CD4-positive, alpha-beta T cell (primary cell): ENCODE data around the gene C1QTNF7. TPM values are rescaled to one million over a fixed set of nuclear protein-coding genes. Genes with fewer than 3 reads are reported as not detected.

ENCODE experiments used
- ATAC-seq: fragments of 200-7000 bp; cut with Tn5 transposase; one replicate; pipeline ENCODE4 v1.10.0; 2022; ENCODE audit warnings: mild to moderate bottlenecking; ENCODE audit not compliant: poor library complexity
- CTCF ChIA-PET: fragments of 350-600 bp; sonication (Branson Sonifier 250); formaldehyde crosslinking; loops from one replicate; lab custom pipeline; 2021; ENCODE audit warnings: antibody characterized with exemption, inconsistent platforms; lab: Charles Lee
- POLR2A ChIA-PET: fragments of 350-600 bp; sonication (Branson Sonifier 250); formaldehyde crosslinking; loops from one replicate; lab custom pipeline; 2021; ENCODE audit warnings: antibody characterized with exemption, inconsistent platforms; lab: Charles Lee
- DNase-seq, 14 experiments: peaks; one replicate each; pipeline ENCODE4 v3.0.0-alpha.2; 2013 to 2020; ENCODE audit warnings: mixed read lengths in 2 of 14
- H3K27ac ChIP-seq, 2 donors: one replicate each; pipeline versions ENCODE4 v1.5.1 to v1.7.0; 2013; ENCODE audit warnings: low read length in 2 of 2, low read depth in 1 of 2, mild to moderate bottlenecking in 1 of 2
- H3K27me3 ChIP-seq, 2 experiments: 1 replicate in 1 of 2; 2 replicates in 1 of 2; pipeline versions ENCODE4 v1.6.1 to v1.7.0; 2013; ENCODE audit warnings: low read length in 2 of 2, control low read depth in 1 of 2, mild to moderate bottlenecking in 1 of 2, moderate library complexity in 1 of 2; ENCODE audit not compliant: insufficient read depth in 2 of 2, control insufficient read depth in 1 of 2
- H3K36me3 ChIP-seq: one replicate; pipeline ENCODE4 v1.6.1; 2013; ENCODE audit warnings: low read length, control low read depth; ENCODE audit not compliant: insufficient read depth
- H3K4me1 ChIP-seq: one replicate; pipeline ENCODE4 v1.6.1; 2013; ENCODE audit warnings: low read length, control low read depth; ENCODE audit not compliant: insufficient read depth
- H3K4me3 ChIP-seq: one replicate; pipeline ENCODE4 v1.5.1; 2013; ENCODE audit warnings: mild to moderate bottlenecking, low read length, moderate library complexity
- H3K9me3 ChIP-seq, 2 experiments: 1 replicate in 1 of 2; 2 replicates in 1 of 2; pipeline versions ENCODE4 v1.6.1 to v1.7.0; 2013; ENCODE audit warnings: low read length in 2 of 2, mild to moderate bottlenecking in 2 of 2, control low read depth in 1 of 2, moderate library complexity in 1 of 2; ENCODE audit not compliant: control insufficient read depth in 1 of 2, insufficient read depth in 1 of 2
- H3K27ac Mint-ChIP-seq: one replicate; pipeline ENCODE4 v1.8.0; 2020; ENCODE audit warnings: mixed read lengths
- H3K27me3 Mint-ChIP-seq: one replicate; pipeline ENCODE4 v1.8.0; 2021; ENCODE audit warnings: mixed read lengths
- H3K36me3 Mint-ChIP-seq: one replicate; pipeline ENCODE4 v1.8.0; 2021; ENCODE audit warnings: low read depth, mixed read lengths
- H3K4me1 Mint-ChIP-seq: one replicate; pipeline ENCODE4 v1.8.0; 2021; ENCODE audit warnings: low read depth, mixed read lengths
- H3K4me3 Mint-ChIP-seq: one replicate; pipeline ENCODE4 v1.8.0; 2020; ENCODE audit warnings: mild to moderate bottlenecking, mixed read lengths
- H3K9me3 Mint-ChIP-seq: one replicate; pipeline ENCODE4 v1.8.0; 2020; ENCODE audit warnings: mixed read lengths
- CTCF ChIP-seq: fragments of 200-600 bp; IDR thresholded peaks from one replicate; pipeline ENCODE4 v1.8.0; 2022; ENCODE audit warnings: antibody characterized with exemption, mild to moderate bottlenecking
- intact Hi-C, 2 experiments: fragments of 100-400 bp; cut with DNase I in 1 of 2; cut with micrococcal nuclease in 1 of 2; formaldehyde crosslinking; loops; one replicate each; pipeline versions ENCODE4 v1.15.1 to v1.9.0; 2023 to 2025; cut with DNase I, micrococcal nuclease
- total RNA-seq, 174 experiments: library from RNA in 2 of 174; stranded (reverse) in 2 of 174; gene quantifications; one replicate each; pipeline ENCODE4 v1.2.3 and lab custom pipeline; 2021 to 2026

C1QTNF7 gene
- total RNA-seq, 2 experiments from 2014 or later = not detected

- CTCF ChIA-PET = interaction anchor here (1.2 kb wide), 1 partner anchor 13 kb away, joined by 3 read pairs; no protein-coding TSS in a partner anchor
- DNase-seq = no peak
Measured at GRCh38 chr4:15444276-15444675, 16.4 kb downstream of the C1QTNF7 start.

GRCh38 chr4:15444879-15445547 is 17.2 kb downstream of the C1QTNF7 start:
- Histone ChIP-seq H3K4me3 (no peak overlapping the region), H3K36me3 (no peaks in the 10 kb centered on the region), H3K4me1 (no peaks in the 10 kb centered on the region), H3K27me3 (no peaks in the 10 kb centered on the region), H3K27ac (no peak overlapping the region), H3K9me3 (no peaks in the 10 kb centered on the region)
- Mint-ChIP-seq H3K4me3 (no peak overlapping the region), H3K9me3 (no peaks in the 10 kb centered on the region), H3K36me3 (no peaks in the 10 kb centered on the region), H3K27me3 (no peaks in the 10 kb centered on the region), H3K27ac (peak overlapping the region; percentile 47), H3K4me1 (peaks cover 12% of the 10 kb centered on the region)
- DNase-seq (no peak), ATAC-seq (no peak)
- POLR2A ChIA-PET = no interaction called here
- intact Hi-C loops = no loop called here
- TF ChIP-seq CTCF = no peak
- CTCF ChIA-PET = interaction anchor here (1.2 kb wide), 1 partner anchor 13 kb away, joined by 3 read pairs; no protein-coding TSS in a partner anchor

More at GRCh38 chr4:15444276-15444675, 16.4 kb downstream of the C1QTNF7 start:
- H3K27me3 Mint-ChIP-seq = no peaks in the 10 kb centered on the region
- TF ChIP-seq CTCF = no peak
- H3K4me3 ChIP-seq = no peak overlapping the region
- no peaks in the 10 kb centered on the region for H3K36me3 ChIP-seq
- intact Hi-C loops = no loop called here
- peak overlapping the region; percentile 47 for H3K27ac Mint-ChIP-seq
- ATAC-seq = no peak
- no peaks in the 10 kb centered on the region for H3K9me3 ChIP-seq
- no peaks in the 10 kb centered on the region for H3K9me3 Mint-ChIP-seq
- H3K4me1 Mint-ChIP-seq = peaks cover 12% of the 10 kb centered on the region
- H3K4me3 Mint-ChIP-seq = no peak overlapping the region
- no peaks in the 10 kb centered on the region for H3K27me3 ChIP-seq
- H3K36me3 Mint-ChIP-seq = no peaks in the 10 kb centered on the region
- no peaks in the 10 kb centered on the region for H3K4me1 ChIP-seq
- H3K27ac ChIP-seq = no peak overlapping the region
- POLR2A ChIA-PET = no interaction called here

GRCh38 chr4:15451181-15451865 is 23.5 kb downstream of the C1QTNF7 start:
- no peaks in the 10 kb centered on the region for H3K27me3 Mint-ChIP-seq
- ATAC-seq (no peak), DNase-seq (peak in 1 of 14 experiments; percentile 11)
- Histone ChIP-seq H3K27me3 (no peaks in the 10 kb centered on the region), H3K9me3 (no peaks in the 10 kb centered on the region), H3K4me1 (no peaks in the 10 kb centered on the region), H3K27ac (no peak overlapping the region), H3K4me3 (no peak overlapping the region), H3K36me3 (no peaks in the 10 kb centered on the region)
- H3K9me3 Mint-ChIP-seq = no peaks in the 10 kb centered on the region
- POLR2A ChIA-PET = no interaction called here
- no peak overlapping the region for H3K4me3 Mint-ChIP-seq
- H3K27ac Mint-ChIP-seq = no peak overlapping the region
- TF ChIP-seq CTCF = no peak
- CTCF ChIA-PET = no interaction called here
- no peaks in the 10 kb centered on the region for H3K36me3 Mint-ChIP-seq
- no peaks in the 10 kb centered on the region for H3K4me1 Mint-ChIP-seq
- intact Hi-C loops = loop anchor here in 1 of 2 experiments (10.0 kb wide), 1 partner anchor 697 kb away; no protein-coding TSS in a partner anchor
